H4 (cell line): Measurements from ENCODE around the gene TEX264. TPM values are rescaled to one million over a fixed set of nuclear protein-coding genes. Genes with fewer than 3 reads are reported as not detected.
"Not testable (repeated sequence)": the region's sequence is repeated elsewhere in the genome, so short reads cannot be mapped to it uniquely, and the experiment has no call there.

Source experiments
- DNase-seq: peaks from one replicate; pipeline ENCODE4 v3.0.0-alpha.2; 2015; ENCODE audit warnings: low spot score
- total RNA-seq: library from RNA; depleted of rRNA; stranded (reverse); fragments of >200 nt; shearing (Covaris generic); gene quantifications from 2 replicates; pipeline ENCODE4 v1.2.3, GENCODE V29; 2014

The TEX264 gene
- total RNA-seq, 1 experiment from 2014 or later, result 37.7 TPM

GRCh38 chr3:51715231-51715976 lies 44.4 kb downstream of the TEX264 start:
- DNase-seq, result no peak

GRCh38 chr3:51715977-51716294 lies 44.9 kb downstream of the TEX264 start:
- no peak for DNase-seq

GRCh38 chr3:51716805-51717204 lies 45.8 kb downstream of the TEX264 start:
- no peak for DNase-seq

GRCh38 chr3:51717446-51717845 lies 46.4 kb downstream of the TEX264 start:
- DNase-seq, result no peak

- DNase-seq, result no peak
These were observed 46.9 kb downstream of the TEX264 start for GRCh38 chr3:51717947-51718346.

GRCh38 chr3:51718547-51719409 lies 47.7 kb downstream of the TEX264 start:
- DNase-seq, result peak; percentile 45

GRCh38 chr3:51719410-51720025 lies 48.5 kb downstream of the TEX264 start:
- no peak for DNase-seq

- DNase-seq, result no peak
These were observed 49.4 kb downstream of the TEX264 start for GRCh38 chr3:51720292-51721061.

- no peak for DNase-seq
These were observed 50.2 kb downstream of the TEX264 start for GRCh38 chr3:51721062-51721745.

GRCh38 chr3:51722362-51722761 lies 51.3 kb downstream of the TEX264 start:
- DNase-seq, result no peak

GRCh38 chr3:51727500-51727899 lies 56.4 kb downstream of the TEX264 start:
- no peak for DNase-seq

- no peak for DNase-seq
These were observed 58.1 kb downstream of the TEX264 start for GRCh38 chr3:51729042-51729633.

GRCh38 chr3:51733859-51734571 lies 63.0 kb downstream of the TEX264 start:
- no peak for DNase-seq

GRCh38 chr3:51734572-51734907 lies 63.5 kb downstream of the TEX264 start:
- no peak for DNase-seq

GRCh38 chr3:51735039-51735438 lies 64.0 kb downstream of the TEX264 start:
- no peak for DNase-seq

GRCh38 chr3:51735950-51736349 lies 64.9 kb downstream of the TEX264 start:
- DNase-seq, result no peak

GRCh38 chr3:51739110-51739509 lies 68.1 kb downstream of the TEX264 start:
- no peak for DNase-seq

- DNase-seq, result not testable (repeated sequence)
These were observed 71.3 kb downstream of the TEX264 start for GRCh38 chr3:51742320-51742719.

GRCh38 chr3:51742978-51743377 lies 71.9 kb downstream of the TEX264 start:
- not testable (repeated sequence) for DNase-seq

GRCh38 chr3:51747840-51748239 lies 76.8 kb downstream of the TEX264 start:
- no peak for DNase-seq
